WERI-Rb-1 (cell line): Measurements from ENCODE around the gene GPC4.

Source experiments
- DNase-seq: peaks from one replicate; pipeline ENCODE4 v3.0.0-alpha.2; 2020
- H3K27ac ChIP-seq: fragments of 250-450 bp; sonication (Bioruptor Pico); 2 replicates; pipeline ENCODE4 v1.5.1; 2020; ENCODE audit warnings: mild to moderate bottlenecking, moderate library complexity
- H3K27me3 ChIP-seq: fragments of 250-450 bp; sonication (Bioruptor Pico); 2 replicates; pipeline ENCODE4 v1.5.1; 2021; ENCODE audit warnings: mild to moderate bottlenecking, low read depth, moderate library complexity; ENCODE audit not compliant: insufficient read depth, severe bottlenecking
- H3K36me3 ChIP-seq: fragments of 250-450 bp; sonication (Bioruptor Pico); 2 replicates; pipeline ENCODE4 v1.5.1; 2020; ENCODE audit warnings: mild to moderate bottlenecking, moderate library complexity
- H3K4me3 ChIP-seq: 2 replicates; pipeline ENCODE4 v1.5.1; 2011; ENCODE audit warnings: low read depth, mild to moderate bottlenecking, control low read depth, low read length
- H3K9me3 ChIP-seq: fragments of 250-450 bp; sonication (Bioruptor Pico); 2 replicates; pipeline ENCODE4 v1.5.1; 2021; ENCODE audit warnings: mild to moderate bottlenecking, moderate library complexity; ENCODE audit not compliant: severe bottlenecking
- TF ChIP-seq, protein P1 (sequence below): IDR thresholded peaks from 2 replicates; pipeline ENCODE4 v1.5.1; 2011; ENCODE audit warnings: low read depth, mild to moderate bottlenecking, control low read depth, inconsistent platforms, low read length

The GPC4 gene

GRCh38 chrX:133405498-133406185 lies 9.6 kb downstream of the GPC4 start:
- Histone ChIP-seq H3K4me3 (no peak overlapping the region), H3K27me3 (peaks cover 33% of the 10 kb centered on the region), H3K27ac (no peak overlapping the region), H3K36me3 (no peaks in the 10 kb centered on the region), H3K9me3 (no peaks in the 10 kb centered on the region)
- TF ChIP-seq, protein P1, sequence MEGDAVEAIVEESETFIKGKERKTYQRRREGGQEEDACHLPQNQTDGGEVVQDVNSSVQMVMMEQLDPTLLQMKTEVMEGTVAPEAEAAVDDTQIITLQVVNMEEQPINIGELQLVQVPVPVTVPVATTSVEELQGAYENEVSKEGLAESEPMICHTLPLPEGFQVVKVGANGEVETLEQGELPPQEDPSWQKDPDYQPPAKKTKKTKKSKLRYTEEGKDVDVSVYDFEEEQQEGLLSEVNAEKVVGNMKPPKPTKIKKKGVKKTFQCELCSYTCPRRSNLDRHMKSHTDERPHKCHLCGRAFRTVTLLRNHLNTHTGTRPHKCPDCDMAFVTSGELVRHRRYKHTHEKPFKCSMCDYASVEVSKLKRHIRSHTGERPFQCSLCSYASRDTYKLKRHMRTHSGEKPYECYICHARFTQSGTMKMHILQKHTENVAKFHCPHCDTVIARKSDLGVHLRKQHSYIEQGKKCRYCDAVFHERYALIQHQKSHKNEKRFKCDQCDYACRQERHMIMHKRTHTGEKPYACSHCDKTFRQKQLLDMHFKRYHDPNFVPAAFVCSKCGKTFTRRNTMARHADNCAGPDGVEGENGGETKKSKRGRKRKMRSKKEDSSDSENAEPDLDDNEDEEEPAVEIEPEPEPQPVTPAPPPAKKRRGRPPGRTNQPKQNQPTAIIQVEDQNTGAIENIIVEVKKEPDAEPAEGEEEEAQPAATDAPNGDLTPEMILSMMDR, result no peak
- DNase-seq, result no peak

DNA sequence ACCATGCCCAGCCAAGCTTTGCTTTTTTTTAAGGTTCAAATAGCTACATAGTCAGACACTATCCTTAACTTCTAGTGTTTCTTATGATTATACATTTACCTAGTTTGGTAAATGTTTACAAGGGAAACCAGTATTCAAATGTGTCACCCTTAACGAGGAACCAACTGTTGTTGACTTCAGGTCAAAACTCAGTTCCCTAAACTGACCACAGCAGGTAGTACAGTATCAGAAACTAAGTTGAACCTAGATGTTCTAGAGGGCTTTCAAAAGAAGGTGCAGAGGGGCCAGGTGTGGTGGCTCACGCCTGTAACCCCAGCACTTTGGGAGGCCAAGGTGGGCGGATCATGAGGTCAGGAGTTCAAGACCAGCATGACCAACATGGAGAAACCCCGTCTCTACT lies 11.3 kb downstream of the GPC4 start:
- peaks cover 24% of the 10 kb centered on the region for H3K27me3 ChIP-seq
- H3K36me3 ChIP-seq, result no peaks in the 10 kb centered on the region
- no peak overlapping the region for H3K4me3 ChIP-seq
- H3K9me3 ChIP-seq, result no peaks in the 10 kb centered on the region
- H3K27ac ChIP-seq, result no peak overlapping the region
- TF ChIP-seq, protein P1, result no peak
- no peak for DNase-seq

- no peak overlapping the region for H3K27ac ChIP-seq
- no peak overlapping the region for H3K4me3 ChIP-seq
- H3K27me3 ChIP-seq, result peaks cover 20% of the 10 kb centered on the region
- no peaks in the 10 kb centered on the region for H3K36me3 ChIP-seq
- TF ChIP-seq, protein P1, result no peak
- no peaks in the 10 kb centered on the region for H3K9me3 ChIP-seq
- no peak for DNase-seq
Observed at GRCh38 chrX:133402830-133403625, 12.3 kb downstream of the GPC4 start.

DNA sequence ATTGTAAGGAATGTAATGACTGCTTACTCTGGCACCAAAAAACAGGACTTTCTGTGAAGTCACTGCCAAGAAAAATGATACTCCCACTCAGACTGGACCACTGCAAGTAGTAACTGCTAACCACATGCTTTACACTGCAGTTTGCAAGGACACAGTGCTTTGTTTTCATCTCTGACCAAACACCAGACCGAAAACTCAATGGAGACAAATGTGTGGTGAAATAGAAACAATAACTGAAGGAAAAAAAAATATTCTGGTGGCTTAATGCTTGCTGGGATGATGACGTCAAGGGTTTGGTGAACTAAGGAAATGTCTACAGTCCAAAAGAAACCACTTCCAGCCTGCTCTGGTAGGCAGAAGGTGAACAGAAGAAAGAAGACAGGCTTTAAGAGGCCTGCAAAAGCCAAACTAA lies 13.2 kb downstream of the GPC4 start:
- TF ChIP-seq, protein P1, result no peak
- no peaks in the 10 kb centered on the region for H3K36me3 ChIP-seq
- no peaks in the 10 kb centered on the region for H3K9me3 ChIP-seq
- no peak overlapping the region for H3K4me3 ChIP-seq
- H3K27me3 ChIP-seq, result peaks cover 22% of the 10 kb centered on the region
- DNase-seq, result no peak
- H3K27ac ChIP-seq, result no peak overlapping the region

DNA sequence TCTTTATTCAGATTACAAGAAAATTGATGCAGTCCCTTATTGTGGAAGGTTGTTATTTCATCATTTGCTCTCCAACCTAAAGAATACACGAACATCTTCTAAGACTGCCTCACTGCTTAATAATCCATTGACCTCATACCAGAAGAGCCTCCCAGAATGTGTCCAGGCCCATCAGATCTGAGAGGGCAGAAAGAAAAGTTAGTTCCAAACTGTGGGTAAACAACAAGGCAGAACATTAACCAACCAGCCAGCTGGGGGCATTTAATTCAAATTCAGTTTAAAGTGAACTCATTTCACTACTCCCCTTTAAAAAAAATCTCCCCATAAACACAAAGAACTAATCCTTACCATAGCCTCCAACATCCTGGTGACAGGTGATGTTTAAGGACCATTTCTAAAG lies 13.8 kb downstream of the GPC4 start:
- peaks cover 23% of the 10 kb centered on the region for H3K27me3 ChIP-seq
- H3K36me3 ChIP-seq, result no peaks in the 10 kb centered on the region

More for the DNA sequence above, 13.8 kb downstream of the GPC4 start:
- TF ChIP-seq, protein P1, result no peak
- Histone ChIP-seq H3K27ac (no peak overlapping the region), H3K4me3 (no peak overlapping the region), H3K9me3 (no peaks in the 10 kb centered on the region)
- no peak for DNase-seq
